Fibroblast of villous mesenchyme (primary cell): Measurements from ENCODE around the gene ATP5PD. TPM values are rescaled to one million over a fixed set of nuclear protein-coding genes. Genes with fewer than 3 reads are reported as not detected.
"Not testable (repeated sequence)": the region's sequence is repeated elsewhere in the genome, so short reads cannot be mapped to it uniquely, and the experiment has no call there.

Experiments used
- DNase-seq: peaks from one replicate; pipeline ENCODE4 v3.0.0-alpha.2; 2010; ENCODE audit warnings: low read depth
- H3K4me3 ChIP-seq: 2 replicates; pipeline ENCODE4 v1.5.1; 2011; ENCODE audit warnings: low read depth, mild to moderate bottlenecking, low read length
- total RNA-seq: library from RNA; depleted of rRNA; stranded (reverse); fragments of >200 nt; gene quantifications from 2 replicates; pipeline ENCODE4 v1.2.3, GENCODE V29; 2012
- TF ChIP-seq, protein P1 (sequence below): IDR thresholded peaks from 2 replicates; pipeline ENCODE4 v1.5.1; 2012; ENCODE audit warnings: low read depth, mild to moderate bottlenecking, low read length; ENCODE audit not compliant: insufficient read depth

ATP5PD gene
- total RNA-seq, 1 donor: 275 TPM

DNA sequence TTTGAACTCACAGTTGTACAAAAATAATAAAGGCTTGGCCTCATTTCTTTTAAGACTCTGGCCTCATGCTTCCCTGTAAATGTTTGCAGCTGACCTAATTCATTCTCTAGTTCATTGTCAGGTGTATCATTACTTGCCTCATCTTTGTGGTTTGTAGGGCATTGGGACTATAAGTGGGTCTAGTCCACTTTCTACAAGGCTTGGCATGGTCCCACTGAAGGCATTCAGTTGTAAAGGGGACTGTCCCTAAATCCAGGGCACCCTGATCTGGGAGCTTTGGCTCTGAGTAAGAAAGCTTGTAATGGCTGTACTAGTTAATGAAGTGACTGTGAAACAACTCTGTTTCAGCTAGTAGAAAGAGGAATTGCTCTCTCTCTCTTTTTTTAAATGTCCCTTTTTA lies 2.9 kb upstream of the ATP5PD start:
- TF ChIP-seq, protein P1, sequence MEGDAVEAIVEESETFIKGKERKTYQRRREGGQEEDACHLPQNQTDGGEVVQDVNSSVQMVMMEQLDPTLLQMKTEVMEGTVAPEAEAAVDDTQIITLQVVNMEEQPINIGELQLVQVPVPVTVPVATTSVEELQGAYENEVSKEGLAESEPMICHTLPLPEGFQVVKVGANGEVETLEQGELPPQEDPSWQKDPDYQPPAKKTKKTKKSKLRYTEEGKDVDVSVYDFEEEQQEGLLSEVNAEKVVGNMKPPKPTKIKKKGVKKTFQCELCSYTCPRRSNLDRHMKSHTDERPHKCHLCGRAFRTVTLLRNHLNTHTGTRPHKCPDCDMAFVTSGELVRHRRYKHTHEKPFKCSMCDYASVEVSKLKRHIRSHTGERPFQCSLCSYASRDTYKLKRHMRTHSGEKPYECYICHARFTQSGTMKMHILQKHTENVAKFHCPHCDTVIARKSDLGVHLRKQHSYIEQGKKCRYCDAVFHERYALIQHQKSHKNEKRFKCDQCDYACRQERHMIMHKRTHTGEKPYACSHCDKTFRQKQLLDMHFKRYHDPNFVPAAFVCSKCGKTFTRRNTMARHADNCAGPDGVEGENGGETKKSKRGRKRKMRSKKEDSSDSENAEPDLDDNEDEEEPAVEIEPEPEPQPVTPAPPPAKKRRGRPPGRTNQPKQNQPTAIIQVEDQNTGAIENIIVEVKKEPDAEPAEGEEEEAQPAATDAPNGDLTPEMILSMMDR: no peak

DNA sequence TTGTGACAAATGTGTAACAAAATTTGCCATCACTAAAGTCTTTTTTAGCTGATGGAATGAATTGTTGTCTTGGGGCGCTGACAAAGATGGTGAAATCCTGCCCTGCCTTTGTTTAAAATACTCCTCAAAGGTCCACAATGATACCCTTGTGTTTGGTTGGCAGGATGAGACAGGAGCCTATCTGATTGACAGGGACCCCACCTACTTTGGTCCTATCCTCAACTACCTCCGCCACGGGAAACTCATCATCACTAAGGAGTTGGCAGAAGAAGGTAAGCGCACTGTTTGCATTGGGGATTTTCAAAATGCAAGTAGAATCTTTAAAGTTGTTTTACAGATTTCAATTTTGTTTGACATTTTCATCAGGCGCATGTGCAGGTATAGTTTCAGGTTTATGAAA lies 2.3 kb upstream of the ATP5PD start:
- TF ChIP-seq, protein P1: no peak
- DNase-seq: no peak
- H3K4me3 ChIP-seq: no peak overlapping the region

More for the DNA sequence above, 2.9 kb upstream of the ATP5PD start:
- DNase-seq: no peak
- H3K4me3 ChIP-seq: no peak overlapping the region

DNA sequence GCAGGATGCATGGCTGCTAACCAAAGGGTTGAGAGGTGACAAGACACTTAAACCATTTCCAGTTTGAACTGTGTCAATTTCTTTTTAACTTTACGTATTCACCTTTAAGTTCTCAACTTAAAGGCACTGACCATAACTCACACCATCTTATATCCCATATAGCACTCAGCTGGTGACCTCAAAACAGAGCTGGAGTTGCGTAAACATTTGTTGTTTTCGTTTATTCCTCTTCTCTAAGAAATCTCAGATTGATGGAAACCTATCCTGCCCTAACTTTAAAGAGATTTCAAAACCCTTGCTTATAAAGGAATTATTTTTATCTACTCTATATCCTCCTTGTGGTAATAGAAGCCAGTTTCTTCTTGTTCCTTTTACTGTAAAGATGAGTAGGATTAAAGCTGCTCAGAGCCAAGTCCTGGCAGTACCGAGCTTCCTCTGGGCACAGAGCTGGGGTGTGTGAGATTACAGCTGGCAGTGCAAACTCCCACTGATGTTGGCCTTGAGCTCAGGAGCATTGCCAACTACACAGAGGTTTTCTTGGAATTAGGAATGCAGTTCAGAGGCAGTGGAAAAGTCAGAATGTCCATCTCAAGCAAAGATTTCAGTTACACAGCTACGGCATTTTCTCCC lies 1.6 kb upstream of the ATP5PD start:
- peak overlapping the region; percentile 87 for H3K4me3 ChIP-seq
- peak; percentile 46 for DNase-seq
- TF ChIP-seq, protein P1: no peak

DNA sequence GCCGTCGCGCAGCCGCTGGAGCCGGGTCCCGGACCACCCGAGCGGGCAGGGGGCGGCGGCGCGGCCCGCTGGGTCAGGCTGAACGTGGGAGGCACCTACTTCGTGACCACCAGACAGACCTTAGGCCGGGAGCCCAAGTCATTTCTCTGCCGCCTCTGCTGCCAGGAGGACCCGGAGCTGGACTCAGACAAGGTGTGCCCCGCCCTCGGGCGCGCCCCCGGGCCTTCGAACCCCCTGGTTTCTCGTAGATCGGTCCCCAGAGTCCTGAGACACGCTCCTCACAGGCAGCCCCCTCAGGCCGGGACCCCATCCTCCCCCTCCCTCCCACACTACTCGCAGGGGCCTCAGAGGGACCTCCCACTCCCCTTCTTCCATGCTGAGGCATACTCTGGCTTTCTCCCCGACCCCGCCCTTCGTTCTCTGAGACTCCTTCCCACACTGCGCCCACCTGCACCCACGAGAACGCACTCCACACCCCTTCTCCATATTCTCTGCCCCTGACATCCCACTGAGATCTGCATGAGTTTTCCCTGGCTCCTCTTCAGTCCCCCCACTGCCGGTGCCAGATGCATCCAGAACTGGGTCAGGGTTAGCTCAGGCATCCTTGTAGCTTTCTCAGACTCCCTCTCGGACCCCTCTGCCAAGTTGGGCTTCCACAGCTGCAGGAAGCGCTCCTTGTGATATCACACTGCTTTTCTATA lies 779 bp upstream of the ATP5PD start:
- TF ChIP-seq, protein P1: no peak
- H3K4me3 ChIP-seq: peak overlapping the region; percentile 87
- DNase-seq: no peak

DNA sequence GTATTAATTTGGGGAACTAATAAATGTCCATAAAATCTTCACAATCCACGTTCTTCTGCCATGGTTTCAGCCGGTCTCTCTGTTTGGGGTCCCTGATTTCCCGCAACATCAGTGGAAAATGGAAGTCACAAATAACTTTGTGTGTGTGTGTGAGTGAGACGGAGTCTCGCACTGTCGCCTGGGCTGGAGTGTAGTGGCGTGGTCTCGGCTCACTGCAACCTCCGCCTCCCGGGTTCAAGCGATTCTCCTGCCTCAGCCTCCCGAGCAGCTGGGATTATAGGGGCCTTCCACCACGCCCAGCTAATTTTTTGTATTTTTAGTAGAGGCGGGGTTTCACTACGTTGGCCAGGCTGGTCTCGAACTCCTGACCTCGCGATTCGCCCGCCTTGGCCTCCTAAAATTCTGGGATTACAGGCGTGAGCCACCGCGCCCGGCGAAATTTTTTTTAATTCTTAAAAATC lies 793 bp downstream of the ATP5PD start:
- not testable (repeated sequence) for DNase-seq
- H3K4me3 ChIP-seq: peak overlapping the region; percentile 87

DNA sequence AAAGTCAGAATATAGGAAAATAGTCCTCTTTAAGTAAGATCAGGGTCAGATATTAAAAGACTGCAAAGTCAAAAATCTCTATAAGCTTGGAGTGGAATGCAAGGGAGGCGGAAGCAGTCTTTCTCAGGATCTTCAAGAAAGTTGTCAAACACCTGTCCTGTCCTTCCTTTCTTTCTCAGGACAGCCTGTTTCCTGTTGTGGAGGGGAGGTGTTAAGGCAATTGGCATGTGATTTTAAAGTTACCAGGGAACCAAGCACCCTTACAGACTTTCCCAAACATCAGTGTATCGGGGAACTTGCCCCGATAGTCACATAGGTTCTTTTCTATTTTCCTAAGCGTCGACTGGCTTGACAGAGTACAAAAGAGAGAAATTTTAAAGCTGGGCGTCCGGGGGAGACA lies 2.1 kb downstream of the ATP5PD start:
- TF ChIP-seq, protein P1: no peak
- H3K4me3 ChIP-seq: no peak overlapping the region
- DNase-seq: no peak

DNA sequence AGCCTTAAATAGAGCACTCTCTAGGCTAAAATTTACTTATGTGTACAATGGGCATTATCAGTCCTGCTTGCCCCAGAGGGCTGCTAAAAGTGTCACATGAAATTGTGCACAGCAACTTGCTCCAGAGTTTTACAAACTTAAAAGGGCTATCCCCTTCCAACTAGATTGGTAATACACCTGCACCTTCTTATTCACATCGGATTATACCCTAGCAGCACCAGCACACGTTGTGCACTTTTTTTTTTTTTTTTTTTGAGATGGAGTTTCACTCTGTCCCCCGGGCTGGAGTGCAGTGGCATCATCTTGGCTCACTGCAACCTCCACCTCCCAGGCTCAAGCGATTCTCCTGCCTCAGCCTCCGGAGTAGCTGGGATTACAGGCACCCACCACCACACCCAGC lies 3.0 kb downstream of the ATP5PD start:
- DNase-seq, H3K4me3 ChIP-seq: not testable (repeated sequence)

DNA sequence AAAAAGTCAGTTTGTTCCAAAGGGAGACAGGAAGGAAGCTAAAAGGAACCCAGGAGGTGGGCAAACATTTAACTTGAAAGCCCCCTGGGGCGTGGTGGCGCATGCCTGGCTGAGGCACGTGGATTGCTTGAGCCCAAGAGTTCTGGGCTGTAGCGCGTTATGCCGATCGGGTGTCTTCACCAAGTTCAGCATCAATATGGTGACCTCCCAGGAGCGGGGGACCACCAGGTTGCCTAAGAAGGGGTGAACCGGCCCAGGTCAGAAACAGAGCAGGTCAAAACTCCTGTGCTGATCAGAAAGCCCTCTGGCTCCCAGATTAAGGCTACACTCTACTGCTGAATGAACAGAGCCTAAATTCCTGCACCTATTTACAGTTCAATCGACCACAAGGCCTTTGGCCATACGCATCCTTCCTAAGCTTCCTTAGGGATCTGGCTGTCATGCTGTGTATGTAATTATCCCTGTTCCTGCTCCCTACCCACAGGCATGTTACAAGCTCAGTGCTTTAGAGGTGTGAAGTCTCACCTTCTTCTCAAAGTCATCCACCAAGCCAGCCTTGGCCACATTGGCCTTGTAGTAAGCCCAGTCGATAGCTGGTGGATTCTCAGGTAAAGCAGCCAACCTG lies 5.0 kb downstream of the ATP5PD start:
- no peak for DNase-seq
- H3K4me3 ChIP-seq: no peak overlapping the region
- TF ChIP-seq, protein P1: no peak
